Heart right ventricle (tissue), 16 donors: ENCODE measurements around the gene SLC39A11. TPM values are rescaled to one million over a fixed set of nuclear protein-coding genes. Genes with fewer than 3 reads are reported as not detected.
A peak's percentile ranks its signal among the peaks of the same experiment; 100 is the strongest.

Experiments used
- ATAC-seq, 8 donors: fragments of 200-7000 bp; cut with Tn5 transposase; one replicate each; pipeline ENCODE4 v1.9.1; 2020; ENCODE audit warnings: mild to moderate bottlenecking in 8 of 8, moderate library complexity in 8 of 8, moderate number of reproducible peaks in 1 of 8
- DNase-seq, 2 donors: peaks; one replicate each; pipeline ENCODE4 v3.0.0-alpha.2; 2020
- H3K27ac ChIP-seq, 10 donors: fragments of 200-600 bp; sonication (generic) in 2 of 10; one replicate each; pipeline versions ENCODE4 v1.5.0 to v1.8.0; 2020 to 2022; ENCODE audit warnings: mild to moderate bottlenecking in 3 of 10
- H3K27me3 ChIP-seq, 7 donors: fragments of 200-600 bp; one replicate each; pipeline ENCODE4 v1.8.0; 2021 to 2022; ENCODE audit warnings: mild to moderate bottlenecking in 2 of 7
- H3K36me3 ChIP-seq, 9 donors: fragments of 200-600 bp; sonication (generic) in 1 of 9; one replicate each; pipeline versions ENCODE4 v1.5.0 to v1.8.0; 2020 to 2022; ENCODE audit warnings: mild to moderate bottlenecking in 2 of 9
- H3K4me1 ChIP-seq, 9 donors: fragments of 200-600 bp; sonication (generic) in 1 of 9; one replicate each; pipeline versions ENCODE4 v1.5.0 to v1.8.0; 2020 to 2022; ENCODE audit warnings: mild to moderate bottlenecking in 4 of 9
- H3K4me3 ChIP-seq, 10 donors: fragments of 200-600 bp; sonication (generic) in 2 of 10; one replicate each; pipeline versions ENCODE4 v1.5.0 to v1.8.0; 2020 to 2022; ENCODE audit warnings: mild to moderate bottlenecking in 7 of 10, moderate library complexity in 2 of 10
- H3K9me3 ChIP-seq, 11 donors: fragments of 200-600 bp in 10 of 11; sonication (generic) in 2 of 11; one replicate each; pipeline versions ENCODE4 v1.5.0 to v1.8.0; 2013 to 2022; ENCODE audit warnings: mild to moderate bottlenecking in 2 of 11, control low read depth in 1 of 11, moderate library complexity in 1 of 11
- CTCF ChIP-seq, 9 donors: fragments of 200-600 bp; sonication (generic) in 2 of 9; IDR thresholded peaks; one replicate each; pipeline versions ENCODE4 v1.5.0 to v1.8.0; 2021 to 2022; ENCODE audit warnings: antibody characterized with exemption in 9 of 9, mild to moderate bottlenecking in 5 of 9, moderate library complexity in 1 of 9
- WGBS, 2 donors: extraction: QIAGEN DNeasy Blood & Tissue Kit; methylation state at CpG; one replicate each; pipeline ENCODE4 v1.1.7; 2013; ENCODE audit warnings: inconsistent platforms in 1 of 2; 5-methylcytosine and 5-hydroxymethylcytosine counted together
- intact Hi-C, 10 donors: fragments of 100-400 bp; cut with DNase I; formaldehyde crosslinking; loops; one replicate each; pipeline versions ENCODE4 v1.11.1 to v1.14.2; 2022
- polyA plus RNA-seq, 2 donors: library from polyadenylated mRNA; stranded (reverse); fragments of 200-250 nt; gene quantifications; one replicate each; pipeline ENCODE4 v1.2.3, GENCODE V29; 2013
- total RNA-seq, 10 donors: library from RNA; stranded (reverse); fragmentation: NEBNext Ultra II Directional in 3 of 10; extraction: Animal tissue kit (Norgen Biotek cat#: 25700) in 3 of 10; gene quantifications; one replicate each; pipeline versions ENCODE4 v1.2.1 to v1.2.4, GENCODE V29; 2021 to 2023
- donor health status: Arrhythmogenic right ventricular cardiomyopathy.
- donor health status: ischemic (EF 13 %, LVEDD 7.1; RV severe dilation, severe dysfunction).
- donor health status: healthy with polysubstance abuse.
- donor health status: DM: no; HTN: yes; CAD: no.
- donor health status: DM: no; HTN: no; CAD: no.
- donor health status: ischemic (EF 25% LVEDD 6.9; RV normal size, moderate dysfunction).
- donor health status: ischemic (EF 25% LVEDD 5.7; RV mildly dilated, moderate dysfunction).
- donor health status: healthy.
- donor health status: DM: yes; HTN: yes; CAD: no.
- donor health status: Ischemic cardiomyopathy.
- donor health status: ischemic (EF 35%, LVEDD 5.7; RV mildly dilated, moderate dysfunction).
- donor health status: nonischemic (EF 11% LVEDD 7.7; RV severe dilation, severe dysfunction).
- donor health status: DM: yes; HTN: yes; CAD: no.
- donor health status: PGD.
- donor health status: ischemic (EF 29% LVEDD 5.4; RV normal size, mild dysfunction).
- donor health status: nonischemic (EF 23%, LVEDD 6.1; RV moderate dilation, normal function).

Gene SLC39A11
- total and polyA plus RNA-seq, 12 donors: 2.4 to 11.3 (median 6.4) TPM

GRCh38 chr17:72916991-72917390 is 175.5 kb downstream of the SLC39A11 start:
- H3K36me3 ChIP-seq: no peaks in the 10 kb centered on the region
- H3K4me1 ChIP-seq: peaks cover 0 to 10% (median 0%) of the 10 kb centered on the region in 9 donors
- ATAC-seq (no peak), DNase-seq (no peak)
- no peaks in the 10 kb centered on the region for H3K27me3 ChIP-seq
- no peak overlapping the region for H3K4me3 ChIP-seq
- H3K9me3 ChIP-seq: no peaks in the 10 kb centered on the region
- TF ChIP-seq CTCF (IDR thresholded peaks at IDR 0.05): no peak
- intact Hi-C loops: loop anchor here in 1 of 10 donors (10.0 kb wide), 1 partner anchor 62 kb away; no protein-coding TSS in a partner anchor
- WGBS, 2 donors: 84 to 88% methylated on average over 8 of the region's 8 CpGs
- H3K27ac ChIP-seq: no peak overlapping the region

GRCh38 chr17:72915625-72916081 is 176.8 kb downstream of the SLC39A11 start:
- Histone ChIP-seq H3K9me3 (no peaks in the 10 kb centered on the region), H3K27me3 (no peaks in the 10 kb centered on the region), H3K4me3 (no peak overlapping the region), H3K36me3 (no peaks in the 10 kb centered on the region), H3K4me1 (peaks cover 0 to 10% (median 0%) of the 10 kb centered on the region in 9 donors), H3K27ac (no peak overlapping the region)
- ATAC-seq: no peak
- intact Hi-C loops: loop anchor here in 1 of 10 donors (10.0 kb wide), 1 partner anchor 61 kb away; no protein-coding TSS in a partner anchor
- TF ChIP-seq CTCF (IDR thresholded peaks at IDR 0.05): no peak
- 89 to 91% methylated on average over 10 of the region's 10 CpGs for WGBS, 2 donors
- no peak for DNase-seq

GRCh38 chr17:72913142-72913682 is 179.3 kb downstream of the SLC39A11 start:
- no peaks in the 10 kb centered on the region for H3K9me3 ChIP-seq
- H3K27ac ChIP-seq: no peak overlapping the region
- H3K36me3 ChIP-seq: peaks cover 0 to 13% (median 0%) of the 10 kb centered on the region in 9 donors
- no peaks in the 10 kb centered on the region for H3K27me3 ChIP-seq
- DNase-seq (peak in 1 of 2 donors; percentile 15), ATAC-seq (peak in 4 of 8 donors; percentile 38 to 52 (median 44))
- WGBS, 2 donors: 62 to 63% methylated on average over 5 of the region's 5 CpGs
- intact Hi-C loops: loop anchor here in 1 of 10 donors (10.0 kb wide), 1 partner anchor 58 kb away; no protein-coding TSS in a partner anchor
- peaks cover 0 to 10% (median 0%) of the 10 kb centered on the region in 9 donors for H3K4me1 ChIP-seq
- no peak for TF ChIP-seq CTCF (IDR thresholded peaks at IDR 0.05)
- no peak overlapping the region for H3K4me3 ChIP-seq

GRCh38 chr17:72906306-72906705 is 186.2 kb downstream of the SLC39A11 start:
- 71 to 74% methylated on average over 3 of the region's 3 CpGs for WGBS, 2 donors
- DNase-seq (no peak), ATAC-seq (no peak)
- H3K4me3 ChIP-seq: no peak overlapping the region
- TF ChIP-seq CTCF (IDR thresholded peaks at IDR 0.05): no peak
- H3K4me1 ChIP-seq: peaks cover 0 to 4% (median 0%) of the 10 kb centered on the region in 9 donors
- no peaks in the 10 kb centered on the region for H3K9me3 ChIP-seq
- H3K27ac ChIP-seq: no peak overlapping the region
- intact Hi-C loops: no loop called here
- no peaks in the 10 kb centered on the region for H3K27me3 ChIP-seq
- peaks cover 0 to 22% (median 0%) of the 10 kb centered on the region in 9 donors for H3K36me3 ChIP-seq
